ENCODE data around the gene NUDT2. TPM values are rescaled to one million over a fixed set of nuclear protein-coding genes. Genes with fewer than 3 reads are reported as not detected.
"Not testable (repeated sequence)": the region's sequence is repeated elsewhere in the genome, so short reads cannot be mapped to it uniquely, and the experiment has no call there.

NUDT2 gene
- total RNA-seq, 2 experiments from 2014 or later, result 17.5 to 19.7 TPM

GRCh38 chr9:34341659-34342295 lies 12.4 kb downstream of the NUDT2 start:
- H3K27ac Mint-ChIP-seq, result no peak overlapping the region
- no peak for DNase-seq
- no peak overlapping the region for H3K4me3 Mint-ChIP-seq
- ChIA-PET CTCF (interaction anchor here (1.2 kb wide), 1 partner anchor 10 kb away, joined by 4 read pairs; no protein-coding TSS in a partner anchor), POLR2A (no interaction called here)
- no peaks in the 10 kb centered on the region for H3K27me3 Mint-ChIP-seq
- no peaks in the 10 kb centered on the region for H3K4me1 Mint-ChIP-seq
- H3K9me3 Mint-ChIP-seq, result no peaks in the 10 kb centered on the region
- peaks cover 34% of the 10 kb centered on the region for H3K36me3 Mint-ChIP-seq (ENCODE audit: low read depth)

- H3K9me3 Mint-ChIP-seq, result no peaks in the 10 kb centered on the region
- peaks cover 32% of the 10 kb centered on the region for H3K36me3 Mint-ChIP-seq (ENCODE audit: low read depth)
Observed at GRCh38 chr9:34343090-34343489, 13.7 kb downstream of the NUDT2 start.

GRCh38 chr9:34343605-34344004 lies 14.2 kb downstream of the NUDT2 start:
- H3K9me3 Mint-ChIP-seq, result no peaks in the 10 kb centered on the region
- CTCF ChIA-PET, result interaction anchor here (0.8 to 1.1 kb wide), 4 partner anchors 9 to 117 kb away, joined by 3 read pairs; partner anchors contain the start of gene MYORG
- H3K27me3 Mint-ChIP-seq, result no peaks in the 10 kb centered on the region
- peaks cover 30% of the 10 kb centered on the region for H3K36me3 Mint-ChIP-seq (ENCODE audit: low read depth)
- no peak for DNase-seq
- no peaks in the 10 kb centered on the region for H3K4me1 Mint-ChIP-seq
- no peak overlapping the region for H3K4me3 Mint-ChIP-seq
- H3K27ac Mint-ChIP-seq, result no peak overlapping the region
- POLR2A ChIA-PET, result no interaction called here

More at GRCh38 chr9:34343090-34343489, 13.7 kb downstream of the NUDT2 start:
- no peaks in the 10 kb centered on the region for H3K4me1 Mint-ChIP-seq
- DNase-seq, result no peak
- H3K27ac Mint-ChIP-seq, result no peak overlapping the region
- ChIA-PET POLR2A (no interaction called here), CTCF (interaction anchor here (0.8 kb wide), 1 partner anchor 118 kb away, joined by 3 read pairs; no protein-coding TSS in a partner anchor)
- no peaks in the 10 kb centered on the region for H3K27me3 Mint-ChIP-seq
- H3K4me3 Mint-ChIP-seq, result no peak overlapping the region

- DNase-seq, result no peak
- ChIA-PET CTCF (interaction anchor here (0.6 to 1.5 kb wide), 7 partner anchors 9 to 556 kb away, joined by 3 to 4 read pairs (median 3); no protein-coding TSS in a partner anchor), POLR2A (no interaction called here)
- H3K27ac Mint-ChIP-seq, result no peak overlapping the region
- no peak overlapping the region for H3K4me3 Mint-ChIP-seq
- peaks cover 26% of the 10 kb centered on the region for H3K36me3 Mint-ChIP-seq (ENCODE audit: low read depth)
- H3K27me3 Mint-ChIP-seq, result no peaks in the 10 kb centered on the region
- H3K4me1 Mint-ChIP-seq, result no peaks in the 10 kb centered on the region
- no peaks in the 10 kb centered on the region for H3K9me3 Mint-ChIP-seq
Observed at GRCh38 chr9:34346873-34347799, 17.8 kb downstream of the NUDT2 start.

GRCh38 chr9:34347800-34348158 lies 18.4 kb downstream of the NUDT2 start:
- POLR2A ChIA-PET, result no interaction called here

GRCh38 chr9:34349324-34349723 lies 20.0 kb downstream of the NUDT2 start:
- CTCF ChIA-PET, result interaction anchor here (0.6 to 2.2 kb wide), 4 partner anchors 13 to 71 kb away, joined by 3 to 5 read pairs (median 4); no protein-coding TSS in a partner anchor
- POLR2A ChIA-PET, result no interaction called here
- Mint-ChIP-seq H3K9me3 (no peaks in the 10 kb centered on the region), H3K27me3 (no peaks in the 10 kb centered on the region), H3K4me3 (no peak overlapping the region), H3K4me1 (no peaks in the 10 kb centered on the region), H3K36me3 (ENCODE audit: low read depth) (peaks cover 12% of the 10 kb centered on the region), H3K27ac (no peak overlapping the region)
- DNase-seq, result no peak

More at GRCh38 chr9:34347800-34348158, 18.4 kb downstream of the NUDT2 start:
- CTCF ChIA-PET, result interaction anchor here (0.6 to 1.5 kb wide), 4 partner anchors 13 to 556 kb away, joined by 3 to 4 read pairs (median 4); no protein-coding TSS in a partner anchor
- no peaks in the 10 kb centered on the region for H3K9me3 Mint-ChIP-seq
- no peak for DNase-seq
- H3K27me3 Mint-ChIP-seq, result no peaks in the 10 kb centered on the region
- H3K27ac Mint-ChIP-seq, result no peak overlapping the region
- no peak overlapping the region for H3K4me3 Mint-ChIP-seq
- no peaks in the 10 kb centered on the region for H3K4me1 Mint-ChIP-seq
- peaks cover 22% of the 10 kb centered on the region for H3K36me3 Mint-ChIP-seq (ENCODE audit: low read depth)

GRCh38 chr9:34352122-34352652 lies 22.8 kb downstream of the NUDT2 start:
- DNase-seq, POLR2A ChIA-PET, H3K4me3 Mint-ChIP-seq, H3K9me3 Mint-ChIP-seq, H3K27ac Mint-ChIP-seq, H3K27me3 Mint-ChIP-seq, H3K4me1 Mint-ChIP-seq: not testable (repeated sequence)
- CTCF ChIA-PET, result interaction anchor here (0.7 to 1.1 kb wide), 2 partner anchors 32 to 686 kb away, joined by 3 to 4 read pairs; no protein-coding TSS in a partner anchor
- H3K36me3 Mint-ChIP-seq (ENCODE audit: low read depth), result peaks cover 21% of the 10 kb centered on the region

- H3K9me3 Mint-ChIP-seq, DNase-seq, H3K27ac Mint-ChIP-seq, H3K4me3 Mint-ChIP-seq, H3K4me1 Mint-ChIP-seq, H3K27me3 Mint-ChIP-seq: not testable (repeated sequence)
- ChIA-PET CTCF (interaction anchor here (1.1 kb wide), 1 partner anchor 33 kb away, joined by 3 read pairs; no protein-coding TSS in a partner anchor), POLR2A (interaction anchor here (0.6 kb wide), 1 partner anchor 23 kb away, joined by 4 read pairs; no protein-coding TSS in a partner anchor)
- peaks cover 21% of the 10 kb centered on the region for H3K36me3 Mint-ChIP-seq (ENCODE audit: low read depth)
Observed at GRCh38 chr9:34352957-34353356, 23.6 kb downstream of the NUDT2 start.

- Mint-ChIP-seq H3K4me1 (peaks cover 16% of the 10 kb centered on the region), H3K9me3 (peaks cover 3% of the 10 kb centered on the region), H3K36me3 (ENCODE audit: low read depth) (peaks cover 11% of the 10 kb centered on the region), H3K4me3 (no peak overlapping the region), H3K27me3 (no peaks in the 10 kb centered on the region), H3K27ac (no peak overlapping the region)
- DNase-seq, result no peak
- ChIA-PET CTCF (interaction anchor here (0.6 to 2.2 kb wide), 3 partner anchors 11 to 16 kb away, joined by 3 to 6 read pairs (median 5); no protein-coding TSS in a partner anchor), POLR2A (no interaction called here)
Observed at GRCh38 chr9:34362614-34363214, 33.3 kb downstream of the NUDT2 start.

- H3K4me3 Mint-ChIP-seq, result no peak overlapping the region
- peaks cover 13% of the 10 kb centered on the region for H3K36me3 Mint-ChIP-seq (ENCODE audit: low read depth)
- DNase-seq, result peak; percentile 21
- POLR2A ChIA-PET, result no interaction called here
- CTCF ChIA-PET, result interaction anchor here (0.6 to 1.7 kb wide), 2 partner anchors 40 to 135 kb away, joined by 4 to 6 read pairs; no protein-coding TSS in a partner anchor
- peaks cover 10% of the 10 kb centered on the region for H3K9me3 Mint-ChIP-seq
- peak overlapping the region; percentile 59 for H3K27ac Mint-ChIP-seq
- no peaks in the 10 kb centered on the region for H3K27me3 Mint-ChIP-seq
- H3K4me1 Mint-ChIP-seq, result peaks cover 16% of the 10 kb centered on the region
Observed at GRCh38 chr9:34363619-34364351, 34.4 kb downstream of the NUDT2 start.

- no peak overlapping the region for H3K27ac Mint-ChIP-seq
- ChIA-PET CTCF (interaction anchor here (1.4 kb wide), 1 partner anchor 14 kb away, joined by 3 read pairs; no protein-coding TSS in a partner anchor), POLR2A (no interaction called here)
- no peak for DNase-seq
- H3K27me3 Mint-ChIP-seq, result no peaks in the 10 kb centered on the region
- H3K4me1 Mint-ChIP-seq, result peaks cover 16% of the 10 kb centered on the region
- H3K9me3 Mint-ChIP-seq, result peaks cover 13% of the 10 kb centered on the region
- H3K4me3 Mint-ChIP-seq, result no peak overlapping the region
- peaks cover 22% of the 10 kb centered on the region for H3K36me3 Mint-ChIP-seq (ENCODE audit: low read depth)
Observed at GRCh38 chr9:34365282-34365681, 35.9 kb downstream of the NUDT2 start.

- CTCF ChIA-PET, result interaction anchor here (0.9 kb wide), 1 partner anchor 13 kb away, joined by 3 read pairs; no protein-coding TSS in a partner anchor
- POLR2A ChIA-PET, result no interaction called here
Observed at GRCh38 chr9:34366365-34366764, 37.0 kb downstream of the NUDT2 start.

More at GRCh38 chr9:34366365-34366764, 37.0 kb downstream of the NUDT2 start:
- Mint-ChIP-seq H3K27ac (no peak overlapping the region), H3K4me3 (no peak overlapping the region), H3K27me3 (no peaks in the 10 kb centered on the region), H3K9me3 (peaks cover 13% of the 10 kb centered on the region), H3K4me1 (peaks cover 19% of the 10 kb centered on the region), H3K36me3 (ENCODE audit: low read depth) (peaks cover 31% of the 10 kb centered on the region)
- no peak for DNase-seq

Measured in activated CD4-positive, alpha-beta T cell treated with anti-CD3 and anti-CD28 coated beads, Interleukin-2, amount 10 ng/mL, durations not matched to agents 7 days and 5 days (primary cell).